ELF-1 (cell line): Measurements from ENCODE around the gene LMOD3.

Source experiments
- DNase-seq: peaks from one replicate; pipeline ENCODE4 v3.0.0-alpha.2; 2016; ENCODE audit warnings: low read depth, low spot score

LMOD3 gene

DNA sequence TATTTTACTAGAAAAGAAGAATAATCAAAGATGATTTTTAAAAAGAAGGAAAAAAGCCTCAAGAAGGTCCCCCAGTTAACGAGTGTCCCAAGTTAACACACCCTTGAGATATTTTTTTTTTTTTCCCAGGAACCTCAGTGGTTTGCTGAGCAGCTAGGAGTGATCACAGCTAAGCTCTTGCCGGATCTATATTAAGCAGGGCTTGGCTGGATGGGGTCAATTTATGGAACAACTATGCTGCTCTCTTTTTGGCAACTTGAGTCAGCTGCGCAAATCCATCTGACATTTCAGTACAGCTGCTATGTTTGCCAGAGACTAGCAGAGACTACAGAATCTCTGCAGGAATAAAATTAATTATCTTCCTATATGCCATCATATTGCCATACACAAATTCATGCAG, at the start of gene LMOD3:
Gene LMOD3, minus strand, starts transcription at position 193 of the 400 bp plus-strand sequence. CDS start 209 bp downstream, outside the sequence.
- DNase-seq = no peak

DNA sequence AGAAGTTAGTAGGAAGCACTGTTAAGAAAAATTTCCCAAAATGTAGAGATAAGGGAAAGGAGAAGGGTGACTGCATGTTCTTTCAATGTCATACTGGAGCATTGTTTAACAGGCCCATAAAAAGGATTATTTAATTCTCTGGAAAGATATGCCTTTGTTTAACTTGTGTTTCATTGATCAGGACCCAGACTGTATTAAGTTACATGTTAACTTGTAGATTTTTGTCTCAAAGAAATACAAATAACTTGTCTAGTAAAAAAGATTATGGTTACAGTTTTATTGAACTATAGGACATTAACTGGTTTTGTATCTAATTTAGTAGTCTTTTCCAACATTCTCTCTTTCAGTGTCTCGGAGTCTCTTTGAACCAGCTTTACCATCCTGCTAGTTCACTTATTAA, 49.7 kb upstream of the LMOD3 start:
- DNase-seq = no peak

DNA sequence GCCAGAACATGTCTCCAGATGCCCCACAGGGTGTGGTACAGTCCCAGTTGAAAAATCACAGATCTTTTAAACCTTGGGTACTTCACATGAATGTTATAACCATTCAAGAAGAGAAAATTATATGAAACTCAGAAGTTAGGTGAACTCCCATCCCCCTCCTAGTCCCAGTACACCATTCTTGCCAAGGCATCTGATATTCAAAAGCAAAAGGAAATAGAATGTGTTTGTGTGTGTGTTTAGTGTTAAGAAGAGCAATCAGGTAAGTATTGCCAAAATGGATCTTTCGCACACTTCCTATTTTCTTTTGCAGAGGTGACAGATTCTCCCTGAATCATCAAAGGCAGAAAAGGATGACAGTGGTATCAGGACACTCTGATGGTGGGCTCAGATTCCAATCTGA, 44.1 kb upstream of the LMOD3 start:
- DNase-seq = no peak

DNA sequence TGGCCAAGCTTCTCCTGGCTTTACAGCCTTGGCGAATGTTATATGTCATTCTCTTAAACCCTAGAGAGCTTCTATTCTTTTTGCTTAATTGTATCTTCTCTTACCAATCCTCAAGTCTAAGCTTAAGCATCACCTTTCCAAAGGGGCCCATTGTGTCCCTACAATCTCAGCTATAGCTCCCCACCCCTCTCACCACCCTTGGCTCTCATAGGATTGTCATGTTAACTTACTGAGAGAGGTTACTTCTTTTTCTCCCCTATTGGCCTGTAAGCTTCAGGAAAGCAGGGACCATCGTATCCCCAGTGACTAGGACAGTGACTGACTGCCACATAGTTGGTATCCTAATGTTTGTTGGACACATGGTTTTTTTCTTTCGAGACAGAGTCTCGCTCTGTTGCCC, 43.3 kb upstream of the LMOD3 start:
- DNase-seq = no peak

DNA sequence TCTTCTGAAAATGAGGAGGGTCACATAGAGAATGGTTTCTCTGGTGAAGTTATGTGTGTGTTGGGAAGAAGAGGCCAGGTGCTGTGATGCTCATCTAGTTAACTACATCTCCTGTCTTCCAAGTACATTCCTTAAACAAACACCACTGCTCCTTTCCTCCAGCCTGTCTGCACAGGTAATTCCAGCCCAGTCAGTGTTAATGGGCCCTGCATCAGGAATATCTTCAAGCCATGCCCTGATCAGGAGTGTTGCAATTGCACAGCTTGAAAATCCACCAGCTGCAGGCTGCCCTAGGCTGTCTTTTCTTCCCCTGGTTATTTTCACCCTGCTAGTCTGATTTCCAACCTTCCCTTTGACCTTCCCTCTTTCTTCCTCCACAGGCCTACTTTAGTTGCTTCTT, 41.9 kb upstream of the LMOD3 start:
- DNase-seq = peak; percentile 24

DNA sequence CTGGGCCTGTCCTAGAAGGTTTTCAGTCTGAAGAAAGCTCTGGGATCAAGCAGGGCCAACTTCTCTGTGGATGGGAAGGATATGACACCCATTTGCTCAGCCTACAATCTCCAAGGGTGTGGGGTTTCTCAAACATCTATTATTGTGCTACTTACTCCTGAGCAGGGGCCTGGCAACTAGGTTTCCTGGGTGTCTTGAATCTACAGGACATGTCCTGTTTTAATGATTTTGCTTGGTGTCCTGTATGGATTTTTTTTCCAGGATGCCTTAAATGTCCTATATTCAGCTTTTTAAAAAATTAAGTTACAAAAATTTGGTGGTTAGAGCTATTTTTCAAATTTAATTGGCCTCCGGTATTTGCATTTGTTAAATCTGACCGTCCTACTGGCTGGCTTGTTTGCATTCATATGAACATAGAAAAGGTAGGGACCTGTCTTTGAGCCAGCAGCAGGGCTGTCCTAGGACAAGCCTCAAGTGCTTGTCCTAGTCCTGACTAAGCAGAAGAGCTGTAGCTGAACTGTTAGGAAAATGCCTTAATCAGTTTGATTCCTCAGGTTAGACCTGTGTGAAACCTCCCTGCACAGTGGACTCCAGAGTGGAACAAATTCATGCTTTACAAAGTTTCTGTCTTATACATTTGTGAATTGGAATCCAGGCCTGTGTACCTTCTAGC, 40.0 kb upstream of the LMOD3 start:
- no peak for DNase-seq

DNA sequence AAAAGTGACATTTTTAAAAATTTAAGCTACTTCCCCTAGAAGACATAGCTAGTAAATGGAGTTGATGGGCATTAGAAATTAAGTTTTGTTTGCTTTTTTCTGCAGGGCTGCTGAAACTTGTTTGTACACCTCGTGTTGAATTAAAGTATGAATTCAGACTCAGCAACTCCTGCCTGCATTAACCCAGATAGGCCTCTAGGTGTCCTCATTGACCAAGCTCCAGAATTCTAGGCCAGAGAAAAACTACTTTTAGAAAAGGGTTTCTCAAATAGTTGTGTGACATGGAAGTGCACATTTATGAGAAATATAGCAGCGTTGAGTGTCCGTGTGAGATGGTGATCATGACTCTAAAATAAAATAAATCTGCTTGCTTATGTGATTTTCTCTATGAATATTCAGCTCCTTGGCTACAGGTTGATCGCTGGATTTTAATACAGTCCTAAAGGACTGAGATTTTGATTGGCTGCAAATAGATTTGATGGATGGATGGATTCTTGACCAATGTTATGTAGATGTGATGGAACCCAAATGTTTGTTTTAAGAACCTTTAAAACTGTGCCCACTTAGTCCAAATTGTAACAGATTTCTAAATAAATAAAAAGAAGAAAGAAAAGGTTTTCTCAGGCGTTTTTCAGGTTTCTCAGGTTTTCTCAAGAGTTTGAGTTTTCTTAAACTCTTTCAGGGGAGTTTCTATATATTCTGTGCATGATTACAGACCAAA, 39.4 kb upstream of the LMOD3 start:
- peak; percentile 18 for DNase-seq

DNA sequence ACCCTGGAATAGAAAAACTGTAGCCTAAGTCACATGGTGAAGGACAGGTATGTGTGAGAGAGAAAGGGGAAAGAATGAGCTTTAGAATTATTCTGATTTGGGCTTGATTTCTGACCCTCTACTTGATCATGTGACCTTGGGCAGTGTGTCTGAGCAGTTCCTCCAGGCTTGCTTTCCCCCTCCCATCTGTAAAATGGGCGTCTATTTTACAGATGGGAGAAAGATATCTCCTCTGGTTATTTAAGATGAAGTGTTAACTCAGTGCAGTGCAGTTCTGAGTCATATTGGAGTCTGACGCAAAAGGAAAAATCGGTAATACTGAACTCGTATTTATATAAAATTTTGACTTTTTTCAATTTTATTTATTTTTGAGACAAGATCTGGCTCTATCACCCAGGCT, 38.1 kb upstream of the LMOD3 start:
- DNase-seq = no peak

DNA sequence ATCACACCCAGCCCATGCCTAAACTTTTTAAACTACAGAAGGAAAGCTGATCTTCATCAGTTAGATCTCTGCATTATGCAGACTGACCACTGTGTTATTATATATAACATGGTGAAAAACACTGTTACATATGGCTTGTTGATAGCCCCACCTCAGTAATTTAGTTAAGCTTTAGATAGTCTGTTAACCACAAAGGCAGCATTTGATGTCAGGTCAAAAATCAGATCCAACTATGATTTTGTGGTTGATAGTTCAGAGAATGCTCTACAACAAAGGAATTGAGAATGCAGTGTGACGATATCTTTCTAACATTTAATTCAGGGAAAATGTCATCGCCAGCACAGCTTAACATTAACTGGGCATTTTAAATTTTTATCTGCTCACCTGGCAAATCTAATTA, 37.7 kb upstream of the LMOD3 start:
- no peak for DNase-seq

DNA sequence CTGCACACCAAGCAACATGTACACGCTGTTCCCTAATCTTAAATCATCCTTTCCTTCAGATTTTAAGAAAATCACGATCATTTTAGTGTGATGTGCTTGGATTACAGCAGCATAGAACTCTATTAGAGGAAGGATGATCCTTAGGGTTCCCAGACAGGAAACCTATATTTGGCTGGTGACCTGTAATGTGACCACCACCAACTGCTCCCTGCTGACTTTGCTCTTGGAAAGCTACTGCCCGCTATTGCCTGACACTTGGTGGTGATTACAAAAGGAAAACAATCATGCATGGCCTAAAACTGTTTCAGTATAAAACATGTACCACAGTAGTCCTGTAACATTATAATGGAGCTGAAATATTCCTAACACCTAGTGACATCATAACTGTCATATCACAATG, 27.2 kb upstream of the LMOD3 start:
- no peak for DNase-seq

DNA sequence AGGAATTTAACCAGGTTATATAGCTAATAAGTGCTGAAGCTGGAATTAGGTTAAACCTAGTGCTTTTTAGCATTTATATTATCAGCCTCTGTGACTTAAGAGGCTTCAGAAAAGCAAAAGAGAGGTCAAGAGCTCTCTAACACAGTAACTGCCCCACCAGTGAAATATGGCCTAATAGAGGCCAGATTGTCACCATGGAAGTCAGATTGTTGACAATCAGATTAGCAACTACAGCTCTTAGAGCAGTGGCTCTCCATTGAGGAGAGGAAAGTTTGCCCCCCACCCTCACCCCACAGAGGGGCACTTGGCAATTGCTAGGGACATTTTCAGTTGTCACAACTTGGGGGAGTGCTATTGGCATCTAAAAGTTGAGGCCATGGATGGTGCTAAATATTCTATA, 23.3 kb upstream of the LMOD3 start:
- DNase-seq = no peak

DNA sequence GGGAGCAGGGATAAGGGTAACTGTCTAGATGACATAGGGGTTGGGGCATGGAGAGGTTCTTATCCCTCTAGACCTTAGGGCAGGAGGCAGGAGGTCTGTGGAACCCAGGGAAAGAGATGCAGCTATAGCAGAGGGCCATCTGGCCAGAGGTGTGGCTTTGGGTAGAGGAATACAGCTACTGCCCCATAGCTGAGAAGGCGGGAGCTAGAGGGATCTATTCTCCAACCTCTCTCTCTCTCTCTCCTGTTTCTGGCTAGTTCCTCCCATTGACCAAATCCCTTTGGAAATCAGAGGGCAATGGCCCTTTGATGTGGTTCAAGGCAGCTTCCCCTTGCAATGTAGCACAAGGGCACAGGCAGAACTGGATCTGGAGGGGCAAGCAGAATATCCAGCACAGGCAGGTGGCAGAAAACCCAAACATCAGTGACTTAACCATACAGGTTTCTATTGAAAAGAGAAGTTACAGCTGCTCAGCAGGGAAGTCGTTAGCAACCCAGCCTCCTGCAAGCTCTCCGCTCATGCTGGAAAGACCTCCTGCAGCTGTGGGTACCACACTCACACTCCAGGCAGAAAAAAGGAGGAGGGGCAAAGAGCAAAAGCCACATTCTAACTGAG, 22.3 kb upstream of the LMOD3 start:
- peak; percentile 63 for DNase-seq

DNA sequence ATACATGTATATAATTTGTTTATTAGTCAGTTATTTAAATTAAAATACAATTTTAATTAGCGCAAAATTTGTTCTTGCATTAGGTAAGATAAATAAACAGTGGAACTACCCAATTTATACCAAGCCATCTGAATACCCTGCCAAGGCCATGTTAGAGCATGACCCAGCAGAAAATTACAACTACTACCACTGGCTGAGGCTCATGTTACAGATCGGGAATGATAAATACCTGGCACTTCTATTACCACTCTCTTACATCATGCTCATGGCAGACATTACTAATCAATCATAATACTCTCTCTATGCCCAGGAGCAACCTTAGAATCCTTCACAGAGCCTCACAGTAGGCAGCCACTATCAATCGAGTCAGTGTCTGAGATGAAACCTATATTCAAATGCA, 21.2 kb upstream of the LMOD3 start:
- no peak for DNase-seq

DNA sequence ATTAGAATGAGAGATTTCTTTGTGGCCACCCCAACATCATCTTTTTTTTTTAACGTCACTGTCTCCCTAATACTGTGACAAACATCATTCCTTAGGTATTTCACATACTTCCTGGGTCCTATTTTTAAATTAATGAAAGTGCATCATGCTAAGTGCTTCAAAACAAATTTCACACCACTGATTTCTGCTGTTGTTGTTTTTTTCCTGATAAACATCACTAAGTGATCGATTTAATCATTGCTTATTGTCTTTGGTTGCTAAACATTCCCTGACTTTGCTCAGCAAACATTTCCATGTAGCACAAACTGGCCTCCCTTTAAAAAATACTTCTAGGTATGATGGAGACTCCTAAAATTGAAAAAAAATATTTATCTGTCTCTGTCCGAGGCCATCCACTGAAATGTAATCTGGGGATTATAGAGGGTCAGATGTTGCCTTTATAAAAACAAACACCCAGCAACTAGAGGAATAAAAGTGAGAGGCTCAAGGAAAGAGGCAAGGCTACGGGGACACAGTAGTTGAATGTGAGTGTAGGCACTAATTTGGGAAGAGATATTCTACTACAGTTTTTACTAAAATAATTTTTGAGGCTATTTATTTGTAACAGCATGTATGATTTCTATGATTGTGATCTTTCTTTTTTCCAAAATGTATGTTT, 20.5 kb upstream of the LMOD3 start:
- no peak for DNase-seq

DNA sequence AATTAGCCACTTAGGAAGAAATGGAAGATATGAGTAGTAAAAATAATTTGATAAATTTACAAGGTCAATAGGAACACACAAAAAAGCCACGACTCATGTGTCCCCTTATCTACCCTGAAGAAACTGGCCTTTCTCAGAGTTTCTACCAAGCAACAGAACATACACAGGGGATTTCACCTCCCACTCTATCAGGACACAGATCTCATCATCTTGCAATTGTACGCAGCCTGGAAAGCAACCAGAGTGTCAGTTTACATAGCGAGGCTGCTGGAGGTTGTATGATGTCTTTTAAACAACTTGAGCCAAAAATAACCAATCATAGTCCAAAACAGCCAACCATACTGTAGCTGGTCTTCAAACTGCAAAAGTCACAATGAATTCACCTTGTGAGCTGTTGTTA, 19.7 kb upstream of the LMOD3 start:
- no peak for DNase-seq

DNA sequence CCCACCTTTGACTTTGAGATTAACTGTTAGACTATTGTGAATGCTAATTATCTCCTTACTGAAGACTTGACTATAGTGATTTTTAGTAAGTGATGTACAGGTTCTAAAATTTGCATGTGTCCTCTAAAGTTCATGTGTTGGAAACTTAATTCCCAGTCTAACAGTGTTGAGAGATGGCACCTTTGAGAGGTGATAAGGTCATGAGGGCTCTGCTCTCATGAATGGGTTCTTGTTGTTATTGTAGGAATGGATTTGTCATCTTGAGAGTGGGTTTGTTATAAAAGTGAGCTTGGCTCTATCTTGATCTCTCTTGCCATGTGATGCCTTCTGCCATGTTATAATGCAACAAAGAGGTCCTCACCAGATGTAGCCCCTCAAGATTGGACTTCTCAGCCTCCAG, 18.9 kb upstream of the LMOD3 start:
- DNase-seq = no peak

DNA sequence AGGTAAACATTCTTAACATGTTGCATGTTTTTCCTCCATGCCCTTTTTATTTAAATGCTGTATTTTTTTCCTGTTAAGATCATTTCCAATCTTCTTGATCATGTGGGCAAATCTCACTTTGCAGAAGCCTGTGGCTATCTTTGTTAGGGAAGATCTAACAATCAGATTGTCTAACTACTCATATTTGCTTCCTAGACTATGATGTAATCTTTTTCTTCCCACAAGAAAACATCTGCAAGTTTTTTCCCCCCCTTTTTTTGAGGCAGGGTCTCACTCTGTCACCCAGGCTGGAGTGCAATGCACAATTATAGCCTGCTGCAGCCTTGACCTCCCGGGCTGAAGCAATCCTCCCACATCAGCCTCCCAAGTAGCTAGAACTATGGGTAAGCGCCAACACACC, 15.0 kb upstream of the LMOD3 start:
- no peak for DNase-seq

DNA sequence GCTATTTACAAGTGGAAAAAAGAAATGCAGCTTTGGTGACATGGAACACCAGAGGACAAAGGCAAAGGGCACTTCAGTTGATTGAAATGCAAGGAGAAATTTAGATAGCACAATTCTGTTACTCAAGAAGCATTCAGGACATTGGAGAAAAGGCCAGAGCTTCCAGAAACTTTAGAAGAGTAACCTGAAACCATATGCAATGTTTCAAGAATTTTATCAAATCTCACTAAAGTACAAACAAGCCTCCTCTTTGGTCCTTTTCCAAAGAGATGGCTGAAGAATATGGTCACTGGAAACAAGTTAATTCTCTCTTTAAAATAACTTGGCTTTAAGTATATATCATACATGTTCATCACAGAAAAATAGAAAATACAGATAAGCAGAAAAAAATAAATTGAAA, 14.6 kb upstream of the LMOD3 start:
- no peak for DNase-seq

DNA sequence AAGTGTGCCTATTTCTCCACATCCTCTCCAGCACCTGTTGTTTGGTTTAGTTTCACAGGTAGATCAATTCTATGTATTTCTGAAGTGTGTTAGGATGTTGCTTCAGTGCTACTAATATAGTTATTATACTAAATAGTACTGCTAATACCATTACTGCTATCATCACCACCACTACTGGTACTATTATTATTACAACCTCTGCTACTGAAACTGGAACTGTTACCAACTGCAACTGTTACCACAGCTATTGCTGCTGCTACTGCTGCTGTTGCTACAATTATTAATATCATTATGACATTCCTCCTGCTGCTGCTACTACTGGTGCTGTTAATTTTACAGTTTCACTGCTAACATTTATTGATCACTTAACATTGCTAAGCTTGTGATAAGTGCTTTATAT, 8.3 kb upstream of the LMOD3 start:
- no peak for DNase-seq

DNA sequence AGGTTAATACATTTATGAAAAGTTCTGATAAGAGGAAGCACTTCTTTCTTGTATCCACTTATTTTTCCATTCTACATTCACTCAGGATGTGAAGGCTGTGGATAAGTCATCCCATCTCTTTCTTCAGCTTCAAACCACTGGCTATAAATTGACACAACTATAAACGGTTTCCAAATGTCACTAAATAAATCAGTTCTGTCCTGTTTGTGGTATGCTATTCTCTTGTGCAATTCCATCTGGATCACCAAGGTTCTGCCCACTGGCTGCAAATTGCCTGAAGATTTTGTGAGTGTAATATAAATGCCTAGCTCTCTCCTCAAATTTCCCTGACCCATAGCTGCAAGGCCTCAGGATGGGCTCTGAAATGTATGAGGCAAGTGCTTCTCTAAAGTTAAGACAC, 7.1 kb upstream of the LMOD3 start:
- no peak for DNase-seq

DNA sequence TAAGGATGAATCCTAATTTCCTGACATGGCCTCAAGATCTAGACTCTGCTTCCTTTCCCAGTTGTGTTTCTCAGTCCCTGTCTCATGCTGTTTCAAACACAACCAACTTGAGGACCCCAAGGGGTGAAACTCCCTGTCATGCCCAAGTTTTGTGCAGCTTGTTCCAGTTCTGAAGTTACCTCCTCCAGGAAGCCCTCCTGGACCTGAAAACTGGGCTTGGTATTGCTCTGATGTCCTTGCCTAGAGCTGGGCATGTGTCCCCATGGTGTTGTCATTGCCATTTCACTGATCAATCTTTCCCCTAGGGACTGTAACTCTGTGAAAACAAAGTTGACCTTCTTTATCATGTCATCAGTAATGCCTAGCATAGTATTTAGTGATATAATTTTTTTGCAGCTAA, 6.1 kb upstream of the LMOD3 start:
- DNase-seq = no peak

DNA sequence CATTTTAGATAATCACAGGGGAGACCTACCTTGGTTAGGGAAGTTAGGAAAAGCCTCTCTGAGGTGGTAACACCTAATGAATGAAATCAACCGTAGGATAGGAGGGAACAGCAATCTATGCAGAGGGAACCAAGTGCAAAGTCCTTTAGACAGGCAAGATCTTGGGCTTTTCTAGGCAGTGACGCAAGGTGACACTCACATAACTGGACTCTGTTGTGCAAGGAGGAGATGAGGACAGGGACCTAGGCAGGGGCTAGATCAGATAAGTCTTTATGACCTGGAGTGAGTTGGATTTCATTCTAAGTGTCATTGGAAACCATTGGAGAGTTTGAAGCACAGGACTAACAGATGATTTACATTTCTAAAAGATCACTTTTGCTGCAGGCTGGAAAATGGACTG, 4.6 kb upstream of the LMOD3 start:
- DNase-seq = no peak

DNA sequence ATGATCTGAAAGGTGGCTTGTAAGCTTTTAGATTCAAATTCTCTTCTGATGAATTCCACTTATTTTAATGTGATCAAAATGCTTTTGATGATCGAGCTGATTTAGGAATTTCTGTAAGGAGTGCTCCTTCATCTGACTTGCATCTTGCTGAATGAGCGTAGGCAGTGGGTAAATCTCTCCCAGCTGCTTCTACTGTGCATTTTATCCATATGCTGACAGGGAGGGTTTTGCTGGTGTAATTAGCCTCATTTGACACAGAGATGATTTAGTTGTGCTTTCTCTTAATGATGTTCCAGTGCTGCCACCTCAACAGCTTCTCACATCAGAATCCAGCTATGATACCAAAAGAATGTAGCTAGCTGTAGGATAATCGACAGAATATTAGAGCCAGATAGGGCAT, 3.8 kb upstream of the LMOD3 start:
- no peak for DNase-seq
